Liver (tissue), 9 donors: Measurements from ENCODE around the gene CPNE4. TPM values are rescaled to one million over a fixed set of nuclear protein-coding genes. Genes with fewer than 3 reads are reported as not detected.

Source experiments
- DNase-seq: peaks from one replicate; pipeline ENCODE4 v3.0.0-alpha.2; 2017; ENCODE audit warnings: low spot score
- H3K27ac ChIP-seq, 2 donors: one replicate each; pipeline ENCODE4 v1.7.0; 2013; ENCODE audit warnings: inconsistent platforms in 2 of 2, low read length in 2 of 2, control low read depth in 1 of 2, low read depth in 1 of 2, mild to moderate bottlenecking in 1 of 2
- H3K27me3 ChIP-seq, 4 donors: one replicate each; pipeline versions ENCODE4 v1.6.1 to v1.7.0; 2013; ENCODE audit warnings: low read length in 3 of 4, inconsistent platforms in 1 of 4, mild to moderate bottlenecking in 1 of 4, moderate library complexity in 1 of 4; ENCODE audit not compliant: control insufficient read depth in 4 of 4, insufficient read depth in 4 of 4
- H3K36me3 ChIP-seq, 4 donors: one replicate each; pipeline versions ENCODE4 v1.6.1 to v1.7.0; 2013; ENCODE audit warnings: low read length in 3 of 4, mild to moderate bottlenecking in 3 of 4, low read depth in 1 of 4, moderate library complexity in 1 of 4; ENCODE audit not compliant: control insufficient read depth in 4 of 4, insufficient read depth in 3 of 4
- H3K4me1 ChIP-seq, 4 donors: one replicate each; pipeline versions ENCODE4 v1.6.1 to v1.7.0; 2013; ENCODE audit warnings: low read length in 3 of 4, mild to moderate bottlenecking in 3 of 4, moderate library complexity in 1 of 4; ENCODE audit not compliant: control insufficient read depth in 4 of 4, insufficient read depth in 4 of 4
- H3K4me3 ChIP-seq, 3 donors: one replicate each; pipeline versions ENCODE4 v1.6.1 to v1.7.0; 2013; ENCODE audit warnings: low read length in 3 of 3, control low read depth in 1 of 3, low read depth in 1 of 3, mild to moderate bottlenecking in 1 of 3
- H3K9ac ChIP-seq, 2 donors: one replicate each; pipeline ENCODE4 v1.7.0; 2013; ENCODE audit warnings: low read length in 2 of 2, mild to moderate bottlenecking in 2 of 2, moderate library complexity in 2 of 2, control low read depth in 1 of 2, low read depth in 1 of 2
- H3K9me3 ChIP-seq, 4 donors: one replicate each; pipeline versions ENCODE4 v1.6.1 to v1.7.0; 2013; ENCODE audit warnings: low read length in 3 of 4; ENCODE audit not compliant: control insufficient read depth in 4 of 4
- ATF3 ChIP-seq: IDR thresholded peaks from 2 replicates; pipeline ENCODE4 v1.6.1; 2016; ENCODE audit warnings: antibody characterized with exemption
- CTCF ChIP-seq: fragments of 150-350 bp; IDR thresholded peaks from 2 replicates; pipeline ENCODE4 v1.5.1; 2017; ENCODE audit warnings: improper control_type of control experiment, low read depth, low read length; ENCODE audit not compliant: missing input control
- EGR1 ChIP-seq, 2 donors: IDR thresholded peaks; 2 replicates each; pipeline ENCODE4 v1.6.1; 2016 to 2018; ENCODE audit warnings: antibody characterized with exemption in 2 of 2, low read depth in 2 of 2
- FOXA1 ChIP-seq: IDR thresholded peaks from 2 replicates; pipeline ENCODE4 v1.6.1; 2016; ENCODE audit warnings: antibody characterized with exemption
- FOXA2 ChIP-seq: IDR thresholded peaks from 2 replicates; pipeline ENCODE4 v1.6.1; 2016; ENCODE audit warnings: antibody characterized with exemption
- GABPA ChIP-seq, 2 donors: IDR thresholded peaks in 1 of 2; conservative IDR thresholded peaks in 1 of 2; 2 replicates each; pipeline ENCODE4 v1.6.1; 2016; ENCODE audit warnings: antibody characterized with exemption in 2 of 2, mild to moderate bottlenecking in 1 of 2, moderate library complexity in 1 of 2
- HNF4A ChIP-seq, 2 donors: conservative IDR thresholded peaks; 2 replicates each; pipeline ENCODE4 v1.6.1; 2016; ENCODE audit warnings: antibody characterized with exemption in 2 of 2, mild to moderate bottlenecking in 2 of 2
- HNF4G ChIP-seq: IDR thresholded peaks from 2 replicates; pipeline ENCODE4 v1.6.1; 2016; ENCODE audit warnings: antibody characterized with exemption
- JUND ChIP-seq, 2 donors: IDR thresholded peaks; 2 replicates each; pipeline ENCODE4 v1.6.1; 2016; ENCODE audit warnings: antibody characterized with exemption in 2 of 2
- NR2F2 ChIP-seq: IDR thresholded peaks from 2 replicates; pipeline ENCODE4 v1.6.1; 2016; ENCODE audit warnings: antibody characterized with exemption
- RAD21 ChIP-seq, 2 donors: IDR thresholded peaks; 2 replicates each; pipeline ENCODE4 v1.6.1; 2016; ENCODE audit warnings: antibody characterized with exemption in 2 of 2, mild to moderate bottlenecking in 2 of 2
- RXRA ChIP-seq, 2 donors: IDR thresholded peaks; 2 replicates each; pipeline ENCODE4 v1.6.1; 2017 to 2018; ENCODE audit warnings: antibody characterized with exemption in 2 of 2, mild to moderate bottlenecking in 1 of 2
- SP1 ChIP-seq: IDR thresholded peaks from 2 replicates; pipeline ENCODE4 v1.6.1; 2018; ENCODE audit warnings: antibody characterized with exemption, mild to moderate bottlenecking
- TAF1 ChIP-seq: conservative IDR thresholded peaks from 2 replicates; pipeline ENCODE4 v1.6.1; 2016; ENCODE audit warnings: antibody characterized with exemption, mild to moderate bottlenecking
- YY1 ChIP-seq: IDR thresholded peaks from 2 replicates; pipeline ENCODE4 v1.6.1; 2016; ENCODE audit warnings: antibody characterized with exemption, mild to moderate bottlenecking
- ZBTB33 ChIP-seq: IDR thresholded peaks from 2 replicates; pipeline ENCODE4 v1.6.1; 2016; ENCODE audit warnings: antibody characterized with exemption
- WGBS: extraction: QIAGEN DNeasy Blood & Tissue Kit; methylation state at CpG from one replicate; pipeline ENCODE4 v1.1.7; 2013; 5-methylcytosine and 5-hydroxymethylcytosine counted together
- polyA plus RNA-seq, 2 donors: library from polyadenylated mRNA; stranded (reverse) in 1 of 2; unstranded in 1 of 2; fragments of 200-250 nt in 1 of 2; fragments of >200 nt in 1 of 2; fragmentation: Nextera tagmentation in 1 of 2; extraction: Ambion mirVana in 1 of 2; gene quantifications; one replicate each; pipeline versions ENCODE4 v1.2.1 to v1.2.3, GENCODE V29; 2013 to 2015
- total RNA-seq, 2 donors: library from RNA; depleted of rRNA; stranded (reverse); fragments of >200 nt; gene quantifications; one replicate each; pipeline ENCODE4 v1.2.3, GENCODE V29; 2014
- TF ChIP-seq, protein P1 (sequence below): IDR thresholded peaks from 2 replicates; pipeline ENCODE4 v1.6.1; 2016; ENCODE audit warnings: antibody characterized with exemption, mild to moderate bottlenecking
- TF ChIP-seq, protein P2 (sequence below): IDR thresholded peaks from 2 replicates; pipeline ENCODE4 v1.6.1; 2016; ENCODE audit warnings: antibody characterized with exemption
- donor health status: healthy.
- donor health status: healthy.
- donor health status: healthy.
- donor health status: healthy.
- donor health status: healthy.

CPNE4 gene
- total and polyA plus RNA-seq, 4 donors = under 0.01 to 0.03 TPM; not detected in 2

DNA sequence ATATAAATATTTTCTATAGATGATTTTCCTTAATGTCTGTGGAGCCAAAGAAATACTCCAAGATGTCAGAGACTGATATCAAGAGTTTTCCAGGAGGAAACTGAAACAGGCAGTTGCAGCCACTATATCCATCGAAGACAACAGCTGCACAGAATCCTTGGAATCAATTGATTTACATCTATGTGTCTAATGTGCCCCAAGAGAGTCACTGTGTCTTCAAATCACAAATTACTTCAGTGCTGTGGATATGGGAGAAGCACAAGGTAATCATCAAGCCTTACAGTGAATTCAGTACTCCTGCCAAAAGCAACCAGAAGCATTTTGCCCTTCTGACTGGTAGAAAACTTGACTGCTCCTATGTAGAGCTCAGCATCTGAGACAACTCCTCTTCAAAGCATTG lies 51.1 kb downstream of the CPNE4 start:
- Histone ChIP-seq H3K27me3 (no peaks in the 10 kb centered on the region), H3K4me3 (no peak overlapping the region), H3K4me1 (no peaks in the 10 kb centered on the region), H3K27ac (no peak overlapping the region), H3K9me3 (no peaks in the 10 kb centered on the region), H3K9ac (no peak overlapping the region), H3K36me3 (no peaks in the 10 kb centered on the region)
- TF ChIP-seq, protein P1, sequence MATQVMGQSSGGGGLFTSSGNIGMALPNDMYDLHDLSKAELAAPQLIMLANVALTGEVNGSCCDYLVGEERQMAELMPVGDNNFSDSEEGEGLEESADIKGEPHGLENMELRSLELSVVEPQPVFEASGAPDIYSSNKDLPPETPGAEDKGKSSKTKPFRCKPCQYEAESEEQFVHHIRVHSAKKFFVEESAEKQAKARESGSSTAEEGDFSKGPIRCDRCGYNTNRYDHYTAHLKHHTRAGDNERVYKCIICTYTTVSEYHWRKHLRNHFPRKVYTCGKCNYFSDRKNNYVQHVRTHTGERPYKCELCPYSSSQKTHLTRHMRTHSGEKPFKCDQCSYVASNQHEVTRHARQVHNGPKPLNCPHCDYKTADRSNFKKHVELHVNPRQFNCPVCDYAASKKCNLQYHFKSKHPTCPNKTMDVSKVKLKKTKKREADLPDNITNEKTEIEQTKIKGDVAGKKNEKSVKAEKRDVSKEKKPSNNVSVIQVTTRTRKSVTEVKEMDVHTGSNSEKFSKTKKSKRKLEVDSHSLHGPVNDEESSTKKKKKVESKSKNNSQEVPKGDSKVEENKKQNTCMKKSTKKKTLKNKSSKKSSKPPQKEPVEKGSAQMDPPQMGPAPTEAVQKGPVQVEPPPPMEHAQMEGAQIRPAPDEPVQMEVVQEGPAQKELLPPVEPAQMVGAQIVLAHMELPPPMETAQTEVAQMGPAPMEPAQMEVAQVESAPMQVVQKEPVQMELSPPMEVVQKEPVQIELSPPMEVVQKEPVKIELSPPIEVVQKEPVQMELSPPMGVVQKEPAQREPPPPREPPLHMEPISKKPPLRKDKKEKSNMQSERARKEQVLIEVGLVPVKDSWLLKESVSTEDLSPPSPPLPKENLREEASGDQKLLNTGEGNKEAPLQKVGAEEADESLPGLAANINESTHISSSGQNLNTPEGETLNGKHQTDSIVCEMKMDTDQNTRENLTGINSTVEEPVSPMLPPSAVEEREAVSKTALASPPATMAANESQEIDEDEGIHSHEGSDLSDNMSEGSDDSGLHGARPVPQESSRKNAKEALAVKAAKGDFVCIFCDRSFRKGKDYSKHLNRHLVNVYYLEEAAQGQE = no peak
- TF ChIP-seq NR2F2 (no peak), GABPA (IDR thresholded peaks at IDR 0.05 in 1 of 2, conservative IDR thresholded peaks at IDR 0.05 in 1 of 2) (no peak), CTCF (no peak), ATF3 (no peak), RAD21 (IDR thresholded peaks at IDR 0.05) (no peak), ZBTB33 (no peak), RXRA (IDR thresholded peaks at IDR 0.05) (no peak), JUND (IDR thresholded peaks at IDR 0.05) (no peak), TAF1 (no peak), HNF4A (conservative IDR thresholded peaks at IDR 0.05) (no peak), EGR1 (IDR thresholded peaks at IDR 0.05; ENCODE audit: low read depth in 2 of 2) (no peak), FOXA2 (no peak), HNF4G (no peak), SP1 (no peak), FOXA1 (no peak), YY1 (no peak)
- TF ChIP-seq, protein P2, sequence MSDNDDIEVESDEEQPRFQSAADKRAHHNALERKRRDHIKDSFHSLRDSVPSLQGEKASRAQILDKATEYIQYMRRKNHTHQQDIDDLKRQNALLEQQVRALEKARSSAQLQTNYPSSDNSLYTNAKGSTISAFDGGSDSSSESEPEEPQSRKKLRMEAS = no peak
- 79% methylated on average over 1 of the region's 1 CpG for WGBS
- no peak for DNase-seq
